OCI-LY1 (cell line): Measurements from ENCODE around the gene RERE.

Experiments used
- EZH2 ChIP-seq: fragments of 200-600 bp; sonication (generic), shearing (Covaris generic); IDR thresholded peaks from 2 replicates; pipeline ENCODE4 v1.8.0; 2017; ENCODE audit warnings: borderline replicate concordance, mixed run types, mild to moderate bottlenecking, antibody characterized with exemption, low read length, moderate library complexity, mixed read lengths
- TF ChIP-seq, protein P1 (sequence below): fragments of 200-600 bp; sonication (generic), shearing (Covaris generic); IDR thresholded peaks from 2 replicates; pipeline ENCODE4 v1.5.1; 2017; ENCODE audit warnings: mild to moderate bottlenecking, antibody characterized with exemption, low read length, moderate library complexity, mixed read lengths

DNA sequence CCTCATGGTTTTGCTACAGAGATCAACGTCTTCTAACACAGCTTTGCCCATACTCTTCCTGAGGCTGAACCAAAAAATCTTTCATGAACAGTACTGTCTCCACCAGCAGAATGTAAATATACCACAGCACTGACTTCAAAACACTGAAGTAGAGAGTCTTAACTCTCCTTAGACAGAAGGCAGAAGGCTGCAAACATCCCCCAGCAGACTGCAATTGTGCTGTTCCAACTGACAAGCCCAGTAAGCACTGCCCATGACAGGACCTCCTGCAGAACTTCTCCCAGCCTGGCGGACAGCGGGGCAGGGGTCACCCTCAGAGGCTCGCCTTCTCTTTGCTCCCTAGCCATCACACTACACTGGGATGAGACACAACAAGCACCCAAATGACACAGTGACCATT is 218.7 kb downstream of the RERE start:
- TF ChIP-seq, protein P1, sequence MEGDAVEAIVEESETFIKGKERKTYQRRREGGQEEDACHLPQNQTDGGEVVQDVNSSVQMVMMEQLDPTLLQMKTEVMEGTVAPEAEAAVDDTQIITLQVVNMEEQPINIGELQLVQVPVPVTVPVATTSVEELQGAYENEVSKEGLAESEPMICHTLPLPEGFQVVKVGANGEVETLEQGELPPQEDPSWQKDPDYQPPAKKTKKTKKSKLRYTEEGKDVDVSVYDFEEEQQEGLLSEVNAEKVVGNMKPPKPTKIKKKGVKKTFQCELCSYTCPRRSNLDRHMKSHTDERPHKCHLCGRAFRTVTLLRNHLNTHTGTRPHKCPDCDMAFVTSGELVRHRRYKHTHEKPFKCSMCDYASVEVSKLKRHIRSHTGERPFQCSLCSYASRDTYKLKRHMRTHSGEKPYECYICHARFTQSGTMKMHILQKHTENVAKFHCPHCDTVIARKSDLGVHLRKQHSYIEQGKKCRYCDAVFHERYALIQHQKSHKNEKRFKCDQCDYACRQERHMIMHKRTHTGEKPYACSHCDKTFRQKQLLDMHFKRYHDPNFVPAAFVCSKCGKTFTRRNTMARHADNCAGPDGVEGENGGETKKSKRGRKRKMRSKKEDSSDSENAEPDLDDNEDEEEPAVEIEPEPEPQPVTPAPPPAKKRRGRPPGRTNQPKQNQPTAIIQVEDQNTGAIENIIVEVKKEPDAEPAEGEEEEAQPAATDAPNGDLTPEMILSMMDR, result no peak
- TF ChIP-seq EZH2, result no peak
